Cerebellar cortex (tissue), 1 donor: ENCODE measurements around the gene AMY2B.
"Not testable (repeated sequence)": the region's sequence is repeated elsewhere in the genome, so short reads cannot be mapped to it uniquely, and the experiment has no call there.

ENCODE experiments used
- DNase-seq: peaks from one replicate; pipeline ENCODE4 v3.0.0-alpha.2; 2015; ENCODE audit warnings: low spot score

AMY2B gene

DNA sequence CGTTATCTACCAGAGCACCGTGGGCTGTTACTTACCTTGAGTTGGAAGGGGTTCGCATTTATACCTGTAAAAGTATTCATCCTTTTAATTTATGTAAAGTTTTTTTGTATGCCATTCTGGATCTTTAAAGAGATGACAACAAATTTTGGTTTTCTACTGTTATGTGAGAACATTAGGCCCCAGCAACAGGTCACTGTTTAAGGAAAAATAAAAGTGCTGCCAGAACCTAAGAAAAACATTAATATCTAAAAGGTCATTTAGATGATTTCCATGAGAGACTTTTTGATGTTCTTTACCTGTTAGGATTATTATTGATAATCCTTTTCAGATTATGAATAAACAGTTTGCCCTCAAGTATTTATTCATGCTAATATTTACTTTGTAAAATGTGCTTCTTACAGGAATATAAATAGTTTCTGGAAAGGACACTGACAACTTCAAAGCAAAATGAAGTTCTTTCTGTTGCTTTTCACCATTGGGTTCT lies 45.6 kb downstream of the AMY2B start, which contains the start of gene AMY2A:
Gene AMY2A, plus strand, starts transcription at position 434 of the 484 bp plus-strand sequence. Its CDS starts 14 bp downstream, at position 448.
- DNase-seq, result not testable (repeated sequence)

DNA sequence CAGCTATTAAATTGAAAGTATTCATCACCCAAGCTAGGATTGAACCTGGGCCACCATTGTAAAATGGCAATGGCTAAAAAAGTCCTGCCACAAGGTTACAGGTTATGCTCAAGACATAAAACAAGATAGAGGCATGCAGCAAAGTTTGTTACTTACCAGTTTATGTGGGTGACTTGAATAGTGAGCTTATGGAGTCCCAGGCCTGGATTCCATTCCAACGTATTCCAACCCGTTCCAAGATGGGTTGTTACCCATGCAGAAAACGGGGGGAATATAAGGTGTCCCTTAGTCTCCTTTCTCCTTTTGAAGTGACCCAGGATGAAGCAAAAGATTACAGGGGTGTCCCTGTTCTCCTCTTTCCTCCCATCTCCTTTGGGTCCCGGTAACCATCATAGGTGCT lies 56.0 kb downstream of the AMY2B start:
- not testable (repeated sequence) for DNase-seq
